ENCODE data around the gene DPH2. TPM values are rescaled to one million over a fixed set of nuclear protein-coding genes. Genes with fewer than 3 reads are reported as not detected.

The DPH2 gene
- total RNA-seq, 1 experiment from 2014 or later: 38.9 TPM

- Mint-ChIP-seq H3K4me3 (ENCODE audit: unreplicated experiment) (no peak overlapping the region), H3K27ac (ENCODE audit: low read depth, unreplicated experiment) (no peak overlapping the region), H3K27me3 (ENCODE audit: insufficient read depth, unreplicated experiment) (no peaks in the 10 kb centered on the region), H3K9me3 (ENCODE audit: unreplicated experiment) (no peaks in the 10 kb centered on the region), H3K4me1 (ENCODE audit: insufficient read depth, unreplicated experiment) (peaks cover 18% of the 10 kb centered on the region), H3K36me3 (ENCODE audit: insufficient read depth, unreplicated experiment) (peaks cover 37% of the 10 kb centered on the region)
- POLR2A ChIA-PET: no interaction called here
- no peak for TF ChIP-seq CTCF (IDR thresholded peaks at IDR 0.05; ENCODE audit: unreplicated experiment)
- no peak for DNase-seq (ENCODE audit: unreplicated experiment)
- CTCF ChIA-PET: interaction anchor here (0.6 to 1.2 kb wide), 2 partner anchors 12 to 62 kb away, joined by 3 to 6 read pairs; no protein-coding TSS in a partner anchor
- no TSS peak for BruUV-seq (replicated peaks)
- intact Hi-C loops (cut with micrococcal nuclease): no loop called here
These were observed 16.9 kb downstream of the DPH2 start for GRCh38 chr1:43986712-43987111.

GRCh38 chr1:43987159-43987902 is 17.5 kb downstream of the DPH2 start:
- ChIA-PET CTCF (interaction anchor here (1.2 to 1.4 kb wide), 2 partner anchors 53 to 61 kb away, joined by 5 to 6 read pairs; no protein-coding TSS in a partner anchor), POLR2A (interaction anchor here (0.7 to 5.0 kb wide), 2 partner anchors 12 to 84 kb away, joined by 3 to 30 read pairs; partner anchors contain the start of gene ATP6V0B)
- Mint-ChIP-seq H3K4me1 (ENCODE audit: insufficient read depth, unreplicated experiment) (peaks cover 13% of the 10 kb centered on the region), H3K9me3 (ENCODE audit: unreplicated experiment) (no peaks in the 10 kb centered on the region), H3K27ac (ENCODE audit: low read depth, unreplicated experiment) (no peak overlapping the region), H3K4me3 (ENCODE audit: unreplicated experiment) (no peak overlapping the region), H3K36me3 (ENCODE audit: insufficient read depth, unreplicated experiment) (peaks cover 38% of the 10 kb centered on the region), H3K27me3 (ENCODE audit: insufficient read depth, unreplicated experiment) (no peaks in the 10 kb centered on the region)
- intact Hi-C loops (cut with micrococcal nuclease): no loop called here
- DNase-seq (ENCODE audit: unreplicated experiment): no peak
- no peak for TF ChIP-seq CTCF (IDR thresholded peaks at IDR 0.05; ENCODE audit: unreplicated experiment)
- no TSS peak for BruUV-seq (replicated peaks)

GRCh38 chr1:43990271-43991199 is 20.7 kb downstream of the DPH2 start:
- TF ChIP-seq CTCF (IDR thresholded peaks at IDR 0.05; ENCODE audit: unreplicated experiment): no peak
- Mint-ChIP-seq H3K27ac (ENCODE audit: low read depth, unreplicated experiment) (peak overlapping the region; percentile 92), H3K27me3 (ENCODE audit: insufficient read depth, unreplicated experiment) (no peaks in the 10 kb centered on the region), H3K9me3 (ENCODE audit: unreplicated experiment) (no peaks in the 10 kb centered on the region), H3K4me1 (ENCODE audit: insufficient read depth, unreplicated experiment) (no peaks in the 10 kb centered on the region), H3K36me3 (ENCODE audit: insufficient read depth, unreplicated experiment) (peaks cover 23% of the 10 kb centered on the region), H3K4me3 (ENCODE audit: unreplicated experiment) (peak overlapping the region; percentile 89)
- TSS peak; percentile 25 for BruUV-seq (replicated peaks)
- ChIA-PET POLR2A (interaction anchor here (0.7 to 5.0 kb wide), 5 partner anchors 11 to 553 kb away, joined by 3 to 30 read pairs (median 3); partner anchors contain the start of gene ATP6V0B), CTCF (interaction anchor here (1.3 to 2.6 kb wide), 6 partner anchors 15 to 227 kb away, joined by 3 to 13 read pairs (median 6); partner anchors contain the start of gene ATP6V0B)
- DNase-seq (ENCODE audit: unreplicated experiment): no peak
- intact Hi-C loops (cut with micrococcal nuclease): no loop called here

- H3K4me1 Mint-ChIP-seq (ENCODE audit: insufficient read depth, unreplicated experiment): no peaks in the 10 kb centered on the region
- H3K4me3 Mint-ChIP-seq (ENCODE audit: unreplicated experiment): peak overlapping the region; percentile 89
- no TSS peak for BruUV-seq (replicated peaks)
- no peaks in the 10 kb centered on the region for H3K27me3 Mint-ChIP-seq (ENCODE audit: insufficient read depth, unreplicated experiment)
- H3K9me3 Mint-ChIP-seq (ENCODE audit: unreplicated experiment): no peaks in the 10 kb centered on the region
- TF ChIP-seq CTCF (IDR thresholded peaks at IDR 0.05; ENCODE audit: unreplicated experiment): no peak
- H3K36me3 Mint-ChIP-seq (ENCODE audit: insufficient read depth, unreplicated experiment): peaks cover 17% of the 10 kb centered on the region
- intact Hi-C loops (cut with micrococcal nuclease): no loop called here
- POLR2A ChIA-PET: interaction anchor here (0.7 to 5.0 kb wide), 3 partner anchors 16 to 553 kb away, joined by 3 to 30 read pairs (median 4); partner anchors contain the start of gene ATP6V0B
- CTCF ChIA-PET: interaction anchor here (1.3 to 2.6 kb wide), 5 partner anchors 16 to 228 kb away, joined by 3 to 13 read pairs (median 5); partner anchors contain the start of gene ATP6V0B
- DNase-seq (ENCODE audit: unreplicated experiment): no peak
- peak overlapping the region; percentile 92 for H3K27ac Mint-ChIP-seq (ENCODE audit: low read depth, unreplicated experiment)
These were observed 21.3 kb downstream of the DPH2 start for GRCh38 chr1:43991200-43991475.

Measured in MCF 10A (cell line).